ENCODE measurements around the gene ZRANB3. TPM values are rescaled to one million over a fixed set of nuclear protein-coding genes. Genes with fewer than 3 reads are reported as not detected.
"Not testable (repeated sequence)": the region's sequence is repeated elsewhere in the genome, so short reads cannot be mapped to it uniquely, and the experiment has no call there.

ZRANB3 gene
- total and polyA plus RNA-seq, 8 donors: 0.91 to 6.1 (median 4.1) TPM

GRCh38 chr2:135130751-135131150, 400.3 kb downstream of the ZRANB3 start:
- 95% methylated on average over 2 of the region's 2 CpGs for WGBS, 2 donors
- H3K36me3 ChIP-seq: peaks cover 0 to 64% (median 17%) of the 10 kb centered on the region in 3 donors
- H3K4me3 ChIP-seq: no peak overlapping the region
- no peak for TF ChIP-seq CTCF (IDR thresholded peaks at IDR 0.05)
- H3K9me3 ChIP-seq: no peaks in the 10 kb centered on the region
- no peak overlapping the region for H3K27ac ChIP-seq
- H3K4me1 ChIP-seq: no peaks in the 10 kb centered on the region
- ATAC-seq (no peak), DNase-seq (no peak), FAIRE-seq (no peak)
- intact Hi-C loops (cut with DNase I): no loop called here
- no peaks in the 10 kb centered on the region for H3K27me3 ChIP-seq

GRCh38 chr2:135125940-135126339, 405.1 kb downstream of the ZRANB3 start:
- Histone ChIP-seq H3K27ac (no peak overlapping the region), H3K4me3 (no peak overlapping the region), H3K36me3 (peaks cover 0 to 55% (median 12%) of the 10 kb centered on the region in 3 donors), H3K4me1 (peaks cover 5 to 11% (median 9%) of the 10 kb centered on the region in 3 donors), H3K9me3 (no peaks in the 10 kb centered on the region), H3K27me3 (no peaks in the 10 kb centered on the region)
- ATAC-seq: no peak
- peak; percentile 13 for FAIRE-seq
- WGBS, 2 donors: 95 to 96% methylated on average over 2 of the region's 2 CpGs
- DNase-seq: no peak
- intact Hi-C loops (cut with DNase I): no loop called here
- TF ChIP-seq CTCF (IDR thresholded peaks at IDR 0.05): no peak

DNA sequence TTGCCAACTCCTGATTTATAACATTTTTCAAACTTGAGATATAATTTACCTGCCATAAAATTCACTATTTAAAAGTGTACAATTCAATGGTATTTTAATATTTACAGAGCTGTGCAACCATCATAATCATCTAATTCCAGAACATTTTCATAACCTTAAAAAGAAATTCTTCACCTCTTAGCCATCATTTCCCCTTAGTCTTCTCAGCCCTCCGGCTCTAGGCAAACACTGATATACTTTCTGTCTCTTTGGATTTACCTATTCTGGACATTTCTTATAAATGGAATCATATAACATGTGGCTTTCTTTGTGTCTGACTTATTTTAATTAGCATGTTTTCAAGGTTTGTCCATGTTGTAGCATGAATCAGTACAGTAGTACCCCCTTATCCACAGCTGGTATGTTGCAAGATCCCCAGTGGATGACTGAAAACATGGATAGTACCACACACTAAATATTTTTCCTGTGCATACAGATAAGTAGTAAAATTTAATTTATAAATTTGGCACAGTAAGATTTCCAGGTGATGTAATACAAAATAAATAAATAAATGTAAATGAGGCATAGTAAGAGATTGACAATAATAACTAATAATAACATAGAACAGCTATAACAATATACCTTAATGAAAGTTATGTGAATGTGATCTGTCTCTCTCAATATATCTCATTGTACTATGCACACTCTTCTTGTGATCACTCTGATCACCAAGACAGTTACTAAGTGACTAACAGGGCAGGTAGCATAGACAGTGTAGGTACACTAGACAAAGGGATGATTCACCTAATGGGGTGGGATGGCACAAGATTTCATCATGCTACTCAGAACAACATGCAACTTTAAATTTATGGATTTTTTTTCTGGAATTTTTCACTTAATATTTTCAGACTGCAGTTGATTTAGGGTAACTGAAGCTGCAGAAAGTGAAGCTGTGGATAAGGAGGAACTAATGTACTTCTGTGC, 405.8 kb downstream of the ZRANB3 start:
- intact Hi-C loops (cut with DNase I): no loop called here
- 96 to 100% methylated on average over 1 of the region's 1 CpG for WGBS, 2 donors

DNA sequence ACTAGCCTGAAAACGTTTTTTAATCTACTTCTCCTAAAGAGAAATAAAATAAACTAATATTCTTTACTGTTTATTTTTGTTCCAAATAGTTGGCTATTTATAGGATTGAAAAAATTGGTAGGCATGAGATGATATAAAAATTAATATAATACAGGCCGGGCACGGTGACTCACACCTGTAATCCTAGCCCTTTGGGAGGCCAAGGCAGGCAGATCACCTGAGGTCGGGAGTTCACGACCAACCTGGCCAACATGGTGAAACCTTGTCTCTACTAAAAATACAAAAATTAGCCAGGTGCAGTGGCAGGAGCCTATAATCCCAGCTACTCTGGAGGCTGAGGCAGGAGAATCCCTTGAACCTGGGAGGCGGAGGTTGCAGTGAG, 409.4 kb downstream of the ZRANB3 start:
- H3K4me1 ChIP-seq: peaks cover 10 to 16% (median 10%) of the 10 kb centered on the region in 3 donors
- 85 to 93% methylated on average over 6 of the region's 6 CpGs for WGBS, 2 donors
- H3K4me3 ChIP-seq; intact Hi-C loops (cut with DNase I); H3K27me3 ChIP-seq; FAIRE-seq; ATAC-seq; H3K9me3 ChIP-seq; H3K27ac ChIP-seq; DNase-seq: not testable (repeated sequence)
- peaks cover 0 to 22% (median 0%) of the 10 kb centered on the region in 3 donors for H3K36me3 ChIP-seq

More for the DNA sequence above, 405.8 kb downstream of the ZRANB3 start:
- no peaks in the 10 kb centered on the region for H3K27me3 ChIP-seq
- no peaks in the 10 kb centered on the region for H3K9me3 ChIP-seq
- peaks cover 10 to 16% (median 10%) of the 10 kb centered on the region in 3 donors for H3K4me1 ChIP-seq
- DNase-seq (no peak), ATAC-seq (no peak), FAIRE-seq (no peak)
- H3K4me3 ChIP-seq: no peak overlapping the region
- H3K36me3 ChIP-seq: peaks cover 0 to 50% (median 9%) of the 10 kb centered on the region in 3 donors
- no peak for TF ChIP-seq CTCF (IDR thresholded peaks at IDR 0.05)
- H3K27ac ChIP-seq: no peak overlapping the region

GRCh38 chr2:135121016-135121657, 409.9 kb downstream of the ZRANB3 start:
- H3K27me3 ChIP-seq: no peaks in the 10 kb centered on the region
- H3K27ac ChIP-seq: no peak overlapping the region
- 38 to 44% methylated on average over 2 of the region's 2 CpGs for WGBS, 2 donors
- peaks cover 10 to 16% (median 10%) of the 10 kb centered on the region in 3 donors for H3K4me1 ChIP-seq
- DNase-seq (no peak), ATAC-seq (peak; percentile 71 to 86 (median 76)), FAIRE-seq (peak; percentile 45)
- no peak for TF ChIP-seq CTCF (IDR thresholded peaks at IDR 0.05)
- intact Hi-C loops (cut with DNase I): no loop called here
- H3K36me3 ChIP-seq: peaks cover 0 to 17% (median 0%) of the 10 kb centered on the region in 3 donors
- H3K4me3 ChIP-seq: no peak overlapping the region
- no peaks in the 10 kb centered on the region for H3K9me3 ChIP-seq
